SK-N-SH (cell line): ENCODE data around the gene BBX. TPM values are rescaled to one million over a fixed set of nuclear protein-coding genes. Genes with fewer than 3 reads are reported as not detected.

Experiments
- CTCF ChIA-PET: fragments of 300-600, 350-600 bp; formaldehyde crosslinking; extraction: SDS; loops from one replicate; lab custom pipeline; 2021; lab: Yijun Ruan, JAX
- POLR2A ChIA-PET: fragments of 350-600 bp; sonication (Branson Sonifier 250); formaldehyde crosslinking; extraction: SDS; loops from one replicate; lab custom pipeline; 2020; ENCODE audit warnings: antibody characterized with exemption, inconsistent platforms; lab: Yijun Ruan, JAX
- DNase-seq: peaks from one replicate; pipeline ENCODE4 v3.0.0; 2012
- H2AFZ ChIP-seq: fragments of 200-600 bp; sonication (generic); 2 replicates; pipeline ENCODE4 v1.8.1; 2016; ENCODE audit warnings: antibody characterized with exemption, mild to moderate bottlenecking, low read depth
- H3F3A ChIP-seq: fragments of 200-600 bp; sonication (generic); replicated peaks from 2 replicates; pipeline ENCODE3; 2016; ENCODE audit warnings: antibody characterized with exemption, mild to moderate bottlenecking; ENCODE audit not compliant: insufficient read depth
- H3K27ac ChIP-seq, 2 experiments: fragments of 200-500 bp in 1 of 2; fragments of 200-600 bp in 1 of 2; sonication (Bioruptor generic) in 1 of 2; sonication (generic), shearing (Covaris generic) in 1 of 2; 2 replicates each; pipeline versions ENCODE4 v1.5.1 to v1.6.1; 2014 to 2016; ENCODE audit warnings: low read depth in 2 of 2, inconsistent platforms in 1 of 2, low read length in 1 of 2, mild to moderate bottlenecking in 1 of 2, mixed read lengths in 1 of 2
- H3K27me3 ChIP-seq: fragments of 200-600 bp; sonication (generic), shearing (Covaris generic); 2 replicates; pipeline ENCODE4 v1.6.1; 2016; ENCODE audit warnings: mixed run types; ENCODE audit not compliant: insufficient read depth
- H3K36me3 ChIP-seq, 2 experiments: fragments of 200-500 bp in 1 of 2; fragments of 200-600 bp in 1 of 2; sonication (Bioruptor generic) in 1 of 2; sonication (generic) in 1 of 2; replicated peaks in 1 of 2; 2 replicates each; pipeline versions ENCODE3 to v1.5.1; 2014 to 2016; ENCODE audit warnings: low read length in 1 of 2, mild to moderate bottlenecking in 1 of 2; ENCODE audit not compliant: insufficient read depth in 2 of 2, control insufficient read depth in 1 of 2
- H3K4me1 ChIP-seq, 2 experiments: fragments of 200-500 bp in 1 of 2; fragments of 200-600 bp in 1 of 2; sonication (Bioruptor generic) in 1 of 2; sonication (generic), shearing (Covaris generic) in 1 of 2; 2 replicates each; pipeline versions ENCODE4 v1.5.1 to v1.6.1; 2014 to 2016; ENCODE audit warnings: low read depth in 1 of 2, low read length in 1 of 2, mixed run types in 1 of 2; ENCODE audit not compliant: insufficient read depth in 2 of 2, control insufficient read depth in 1 of 2
- H3K4me2 ChIP-seq: fragments of 200-600 bp; sonication (generic), shearing (Covaris generic); 2 replicates; pipeline ENCODE4 v1.6.1; 2017; ENCODE audit warnings: mixed run types
- H3K4me3 ChIP-seq, 2 experiments: fragments of 200-500 bp in 1 of 2; fragments of 200-600 bp in 1 of 2; sonication (Bioruptor generic) in 1 of 2; sonication (generic), shearing (Covaris generic) in 1 of 2; 2 replicates each; pipeline versions ENCODE4 v1.5.1 to v1.8.1; 2014 to 2016; ENCODE audit warnings: low read depth in 2 of 2, inconsistent platforms in 1 of 2, low read length in 1 of 2, mild to moderate bottlenecking in 1 of 2, mixed read lengths in 1 of 2, moderate library complexity in 1 of 2
- H3K79me2 ChIP-seq: fragments of 200-600 bp; sonication (generic); 2 replicates; pipeline ENCODE4 v1.8.1; 2017; ENCODE audit warnings: mild to moderate bottlenecking; ENCODE audit not compliant: insufficient read depth
- H3K9ac ChIP-seq: fragments of 200-600 bp; sonication (generic); 2 replicates; pipeline ENCODE4 v1.6.1; 2017; ENCODE audit warnings: mixed run types
- H3K9me2 ChIP-seq: fragments of 200-600 bp; sonication (generic); 2 replicates; pipeline ENCODE4 v1.6.1; 2017; ENCODE audit warnings: mixed run types
- H3K9me3 ChIP-seq: fragments of 200-600 bp; sonication (generic); 2 replicates; pipeline ENCODE4 v1.6.1; 2017; ENCODE audit warnings: mixed run types, mild to moderate bottlenecking, moderate library complexity
- H4K20me1 ChIP-seq: fragments of 200-600 bp; sonication (generic); 2 replicates; pipeline ENCODE4 v1.6.1; 2017; ENCODE audit warnings: mild to moderate bottlenecking, mixed run types; ENCODE audit not compliant: insufficient read depth
- EZH2phosphoT487 ChIP-seq: fragments of 200-600 bp; sonication (generic); IDR thresholded peaks from 2 replicates; pipeline ENCODE4 v1.6.1; 2017; ENCODE audit warnings: low read depth, mixed run types, mild to moderate bottlenecking, antibody characterized with exemption, moderate library complexity, borderline replicate concordance
- MXI1 ChIP-seq: IDR thresholded peaks from 2 replicates; pipeline ENCODE4 v1.6.1; 2012; ENCODE audit warnings: mild to moderate bottlenecking, low read depth, low read length, improper control_type of control experiment
- NFIC ChIP-seq: IDR thresholded peaks from 2 replicates; pipeline ENCODE4 v1.4.0; 2012; ENCODE audit warnings: borderline replicate concordance
- NRF1 ChIP-seq: IDR thresholded peaks from 2 replicates; pipeline ENCODE4 v1.6.1; 2012; ENCODE audit warnings: low read depth, mild to moderate bottlenecking, low read length
- POLR2AphosphoS5 ChIP-seq: IDR thresholded peaks from 2 replicates; pipeline ENCODE4 v1.6.1; 2012; ENCODE audit warnings: low read depth, low read length
- RFX5 ChIP-seq: IDR thresholded peaks from 2 replicates; pipeline ENCODE4 v1.6.1; 2012; ENCODE audit warnings: mild to moderate bottlenecking, improper control_type of control experiment, low read length
- RXRA ChIP-seq: IDR thresholded peaks from 2 replicates; pipeline ENCODE4 v1.4.0; 2012; ENCODE audit warnings: low read depth, mild to moderate bottlenecking, borderline replicate concordance
- SIN3A ChIP-seq: IDR thresholded peaks from 2 replicates; pipeline ENCODE4 v1.6.1; 2012; ENCODE audit warnings: low read depth, mild to moderate bottlenecking, low read length, moderate library complexity, borderline replicate concordance
- WGBS: methylation state at CpG from one replicate; pipeline ENCODE4 v1.1.6; 2017; ENCODE audit warnings: low lambda C conversion rate; 5-methylcytosine and 5-hydroxymethylcytosine counted together
- polyA plus RNA-seq, 3 experiments: library from polyadenylated mRNA; depleted of rRNA; stranded (reverse); fragments of >200 nt; gene quantifications; 2 replicates each; pipeline ENCODE4 v1.2.3, GENCODE V29; 2012
- TF ChIP-seq, protein P1 (sequence below): fragments of 200-600 bp; sonication (generic); IDR thresholded peaks from 2 replicates; pipeline ENCODE4 v1.6.1; 2017; ENCODE audit warnings: antibody characterized with exemption, mild to moderate bottlenecking, moderate library complexity

Gene BBX
- polyA plus RNA-seq, 1 of the 3 experiments (the other 2 are of a cell fraction): 14.2 TPM

- Histone ChIP-seq H3K27ac (no peak overlapping the region), H3K9me3 (peaks cover 5% of the 10 kb centered on the region; the same call in 1 of the 2 replicates), H2AFZ (no peak overlapping the region), H3K4me2 (no peak overlapping the region), H3F3A (no peaks in the 10 kb centered on the region), H3K79me2 (peaks cover 4% of the 10 kb centered on the region; the same call in 1 of the 2 replicates), H3K27me3 (no peaks in the 10 kb centered on the region), H3K9me2 (no peaks in the 10 kb centered on the region), H3K4me3 (no peak overlapping the region), H3K36me3 (peaks cover 0 to 13% of the 10 kb centered on the region in 2 experiments)
- DNase-seq: no peak
- 96% methylated on average over 7 of the region's 7 CpGs for WGBS
- ChIA-PET CTCF (interaction anchor here (0.8 kb wide), 1 partner anchor 14 kb away, joined by 3 read pairs; no protein-coding TSS in a partner anchor), POLR2A (no interaction called here)
- TF ChIP-seq RXRA: no peak
- TF ChIP-seq, all 33 proteins: peak for 0
- Histone ChIP-seq H3K4me1 (peaks cover 4% of the 10 kb centered on the region in 2 experiments; a peak in 3 of 4 replicates), H3K9ac (no peak overlapping the region), H4K20me1 (no peaks in the 10 kb centered on the region)
Measured at GRCh38 chr3:107604057-107604822, 81.5 kb downstream of the BBX start.

- Histone ChIP-seq H4K20me1 (no peaks in the 10 kb centered on the region), H3K4me3 (no peak overlapping the region), H3F3A (no peaks in the 10 kb centered on the region), H3K27me3 (no peaks in the 10 kb centered on the region), H3K4me2 (no peak overlapping the region), H2AFZ (no peak overlapping the region), H3K27ac (no peak overlapping the region), H3K9me3 (peaks cover 14% of the 10 kb centered on the region; the same call in 1 of the 2 replicates), H3K4me1 (no peaks in the 10 kb centered on the region), H3K79me2 (peaks cover 33% of the 10 kb centered on the region), H3K36me3 (peaks cover 0 to 15% of the 10 kb centered on the region in 2 experiments), H3K9ac (no peak overlapping the region), H3K9me2 (no peaks in the 10 kb centered on the region; the same call in 1 of the 2 replicates)
- DNase-seq: no peak
- CTCF ChIA-PET: interaction anchor here (1.5 to 2.4 kb wide), 2 partner anchors 12 to 31 kb away, joined by 3 to 8 read pairs; no protein-coding TSS in a partner anchor
- POLR2A ChIA-PET: no interaction called here
- 91% methylated on average over 1 of the region's 1 CpG for WGBS
- TF ChIP-seq NFIC (no peak), RFX5 (no peak), MXI1 (no peak), SIN3A (no peak), POLR2AphosphoS5 (no peak), NRF1 (no peak), EZH2phosphoT487 (no peak), RXRA (no peak)
- TF ChIP-seq, protein P1, sequence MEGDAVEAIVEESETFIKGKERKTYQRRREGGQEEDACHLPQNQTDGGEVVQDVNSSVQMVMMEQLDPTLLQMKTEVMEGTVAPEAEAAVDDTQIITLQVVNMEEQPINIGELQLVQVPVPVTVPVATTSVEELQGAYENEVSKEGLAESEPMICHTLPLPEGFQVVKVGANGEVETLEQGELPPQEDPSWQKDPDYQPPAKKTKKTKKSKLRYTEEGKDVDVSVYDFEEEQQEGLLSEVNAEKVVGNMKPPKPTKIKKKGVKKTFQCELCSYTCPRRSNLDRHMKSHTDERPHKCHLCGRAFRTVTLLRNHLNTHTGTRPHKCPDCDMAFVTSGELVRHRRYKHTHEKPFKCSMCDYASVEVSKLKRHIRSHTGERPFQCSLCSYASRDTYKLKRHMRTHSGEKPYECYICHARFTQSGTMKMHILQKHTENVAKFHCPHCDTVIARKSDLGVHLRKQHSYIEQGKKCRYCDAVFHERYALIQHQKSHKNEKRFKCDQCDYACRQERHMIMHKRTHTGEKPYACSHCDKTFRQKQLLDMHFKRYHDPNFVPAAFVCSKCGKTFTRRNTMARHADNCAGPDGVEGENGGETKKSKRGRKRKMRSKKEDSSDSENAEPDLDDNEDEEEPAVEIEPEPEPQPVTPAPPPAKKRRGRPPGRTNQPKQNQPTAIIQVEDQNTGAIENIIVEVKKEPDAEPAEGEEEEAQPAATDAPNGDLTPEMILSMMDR: no peak
Measured at GRCh38 chr3:107611775-107612469, 89.2 kb downstream of the BBX start.
